ENCODE measurements around the gene SEC22A.

SEC22A gene, protein sequence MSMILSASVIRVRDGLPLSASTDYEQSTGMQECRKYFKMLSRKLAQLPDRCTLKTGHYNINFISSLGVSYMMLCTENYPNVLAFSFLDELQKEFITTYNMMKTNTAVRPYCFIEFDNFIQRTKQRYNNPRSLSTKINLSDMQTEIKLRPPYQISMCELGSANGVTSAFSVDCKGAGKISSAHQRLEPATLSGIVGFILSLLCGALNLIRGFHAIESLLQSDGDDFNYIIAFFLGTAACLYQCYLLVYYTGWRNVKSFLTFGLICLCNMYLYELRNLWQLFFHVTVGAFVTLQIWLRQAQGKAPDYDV

GRCh38 chr3:123201557-123202427 lies at the start of gene SEC22A:
TSS of gene SEC22A (plus strand) at chr3:123201943. CDS start at chr3:123209218, 7,275 bp downstream.
- FAIRE-seq = peak; percentile 63

GRCh38 chr3:123152687-123153086 lies 49.1 kb upstream of the SEC22A start:
- no peak for FAIRE-seq

GRCh38 chr3:123153125-123154019 lies 48.4 kb upstream of the SEC22A start:
- FAIRE-seq = no peak

GRCh38 chr3:123154020-123154985 lies 47.4 kb upstream of the SEC22A start:
- no peak for FAIRE-seq

DNA sequence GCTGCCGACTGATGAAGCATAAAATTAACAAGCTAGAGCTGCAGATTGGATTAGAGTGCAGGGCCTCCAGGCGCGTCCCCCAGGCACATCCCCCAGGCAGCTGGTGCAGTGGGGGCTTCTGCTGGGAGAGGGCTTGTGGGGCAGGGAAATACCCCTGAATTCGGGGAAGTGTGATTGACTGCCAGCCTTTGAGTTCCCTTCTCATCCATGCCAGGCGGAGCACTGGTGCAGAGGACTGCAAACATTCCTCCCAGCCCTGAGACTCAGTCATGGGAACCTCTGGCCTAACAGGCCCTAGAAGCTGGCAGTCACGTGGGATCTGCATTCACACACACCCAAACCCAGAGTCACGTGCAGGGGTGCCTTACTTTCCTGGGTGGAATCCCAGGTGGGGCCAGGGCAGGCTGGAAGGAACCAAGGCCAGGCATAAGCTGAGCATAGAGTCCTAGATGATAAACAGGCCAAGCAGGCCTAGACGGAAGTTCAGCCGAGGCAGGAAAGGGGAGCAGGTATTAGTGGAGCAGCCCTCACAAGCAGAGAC lies 46.2 kb upstream of the SEC22A start:
- no peak for FAIRE-seq

GRCh38 chr3:123156276-123156995 lies 45.3 kb upstream of the SEC22A start:
- FAIRE-seq = no peak

DNA sequence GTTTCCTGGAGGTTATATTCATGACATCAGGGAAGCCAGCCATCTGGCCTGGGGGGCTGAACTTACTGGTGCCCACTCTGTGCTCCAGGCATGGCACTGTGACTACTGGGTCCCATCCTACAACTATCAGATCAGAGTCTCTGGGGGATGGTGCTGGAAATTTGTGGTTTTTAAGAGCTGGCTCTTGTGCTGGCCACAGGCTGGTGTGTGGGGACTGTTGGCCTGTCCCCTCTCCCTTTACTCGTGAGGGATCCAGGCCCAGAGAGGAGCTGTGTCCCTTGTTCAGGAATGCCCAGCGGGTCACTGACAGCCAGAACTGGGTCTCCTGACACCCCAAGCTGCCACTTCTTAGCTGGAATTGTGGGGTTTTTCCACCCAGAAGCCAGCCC lies 44.5 kb upstream of the SEC22A start:
- FAIRE-seq = no peak

DNA sequence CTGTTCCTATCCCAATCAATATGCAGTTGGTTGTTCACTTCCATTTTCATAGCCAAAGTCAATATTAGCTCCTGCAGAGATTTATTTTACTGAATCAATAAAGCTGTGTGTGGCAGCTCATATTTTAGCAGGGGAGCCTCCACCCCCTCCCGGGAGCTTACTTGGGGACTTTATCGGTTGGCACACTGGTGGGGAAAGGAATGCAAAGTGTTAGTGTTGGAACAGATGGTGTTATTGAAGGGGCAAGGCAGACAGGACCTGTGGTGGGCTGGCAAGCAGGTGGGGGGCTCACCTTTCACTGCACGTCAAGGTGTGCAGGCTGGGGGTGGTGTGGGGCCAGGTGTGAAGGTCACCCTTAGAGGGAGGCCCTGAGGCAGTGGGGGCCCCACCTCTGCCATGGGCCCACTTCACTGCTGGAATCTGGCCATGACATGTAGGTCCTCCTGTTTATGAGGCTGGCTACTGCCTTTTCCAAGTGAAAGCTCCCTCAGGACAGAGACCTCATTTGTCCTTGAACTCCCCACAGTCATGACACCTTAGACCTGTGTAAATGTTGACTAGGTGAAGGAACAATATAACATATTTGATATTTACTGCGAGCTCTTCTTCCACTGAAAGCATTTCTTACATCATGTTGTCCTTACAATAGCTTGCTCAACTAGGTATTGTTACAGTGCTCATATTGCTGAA lies 44.0 kb upstream of the SEC22A start:
- no peak for FAIRE-seq

- no peak for FAIRE-seq
These were observed 43.4 kb upstream of the SEC22A start for GRCh38 chr3:123158330-123158729.

DNA sequence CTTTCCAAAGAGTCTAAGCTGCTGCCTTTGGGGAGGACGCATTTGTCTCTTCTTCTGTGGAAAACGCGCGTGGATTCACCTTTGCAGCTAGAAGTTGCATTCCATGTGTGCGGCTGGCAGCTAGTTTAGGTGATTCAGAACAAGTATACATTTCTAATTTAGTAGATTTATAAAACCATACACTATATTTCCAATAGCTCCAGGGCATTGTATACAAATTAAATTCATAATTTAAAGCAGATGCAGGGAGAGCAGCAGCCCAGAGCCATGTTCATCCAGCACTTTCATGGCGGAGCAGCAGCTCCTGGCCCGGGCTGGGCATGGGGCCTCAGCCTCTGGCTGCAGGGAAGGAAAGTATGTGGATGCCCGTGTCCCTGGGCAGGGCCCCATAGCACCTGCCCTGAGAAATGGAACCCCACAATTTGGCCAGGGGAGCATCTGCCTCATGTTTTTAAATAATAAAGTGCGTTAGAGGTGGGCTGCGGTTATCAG lies 42.8 kb upstream of the SEC22A start:
- FAIRE-seq = no peak

- no peak for FAIRE-seq
These were observed 41.7 kb upstream of the SEC22A start for GRCh38 chr3:123159926-123160635.

GRCh38 chr3:123161167-123161566 lies 40.6 kb upstream of the SEC22A start:
- no peak for FAIRE-seq

GRCh38 chr3:123163141-123163540 lies 38.6 kb upstream of the SEC22A start:
- FAIRE-seq = no peak

DNA sequence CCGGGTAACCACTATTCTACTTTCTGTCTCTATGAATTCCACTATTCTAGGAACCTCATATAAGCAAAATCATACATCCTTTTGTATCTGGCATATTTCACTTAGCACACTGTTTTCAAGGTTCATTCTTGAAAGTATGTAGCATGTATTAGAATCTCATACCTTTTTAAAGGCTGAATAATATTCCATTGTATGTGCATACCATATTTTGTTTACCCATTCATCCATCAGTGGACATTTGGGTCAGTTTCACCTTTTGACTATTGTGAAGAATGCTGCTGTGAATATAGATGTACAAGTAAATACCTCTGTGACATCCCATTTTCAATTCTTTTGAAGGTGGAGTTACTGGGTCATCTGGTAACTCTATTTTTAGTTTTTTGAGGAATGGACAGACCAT lies 36.6 kb upstream of the SEC22A start:
- no peak for FAIRE-seq

- no peak for FAIRE-seq
These were observed 34.1 kb upstream of the SEC22A start for GRCh38 chr3:123167686-123168085.

DNA sequence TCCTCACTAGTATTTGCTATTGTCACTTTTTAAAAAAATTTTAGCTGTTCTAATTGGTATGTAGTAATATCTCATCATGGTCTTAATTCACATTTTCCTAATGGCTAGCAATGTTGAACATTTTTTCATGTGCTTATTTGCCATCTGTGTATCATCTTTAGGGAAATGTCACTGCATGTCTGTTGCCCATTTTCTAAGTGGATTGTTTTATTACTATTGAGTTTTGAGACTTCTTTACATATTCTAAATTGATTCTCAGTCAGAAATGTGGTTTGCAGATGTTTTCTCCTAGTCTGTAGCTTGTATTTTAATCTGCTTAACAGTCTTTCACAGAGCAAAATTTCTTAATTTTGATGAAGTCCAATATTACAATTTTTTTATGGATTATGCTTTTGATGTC lies 33.6 kb upstream of the SEC22A start:
- FAIRE-seq = no peak

DNA sequence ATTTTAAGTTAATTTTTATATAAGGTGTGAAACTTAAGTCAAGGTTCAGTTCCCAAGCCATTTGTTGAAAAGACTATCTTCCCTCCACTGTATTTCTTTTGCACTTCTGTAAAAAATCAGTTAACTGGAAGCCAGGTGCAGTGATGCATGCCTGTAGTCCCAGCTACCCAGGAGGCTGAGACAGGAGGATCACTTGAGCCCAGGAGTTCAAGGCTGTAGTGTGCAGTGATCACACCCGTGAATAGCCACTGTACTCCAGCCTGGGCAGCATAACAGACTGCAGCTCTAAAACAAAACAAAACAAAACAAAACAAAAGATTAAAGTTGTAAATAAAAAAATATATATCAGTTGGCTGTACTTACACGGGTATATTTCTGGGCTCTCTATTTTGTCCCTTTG lies 33.1 kb upstream of the SEC22A start:
- FAIRE-seq = no peak

GRCh38 chr3:123169492-123169929 lies 32.2 kb upstream of the SEC22A start:
- FAIRE-seq = no peak

- no peak for FAIRE-seq
These were observed 31.8 kb upstream of the SEC22A start for GRCh38 chr3:123169930-123170329.

All from TTC549 (cell line).